Motor neuron (in vitro differentiated cells): Measurements from ENCODE around the gene RFX8. TPM values are rescaled to one million over a fixed set of nuclear protein-coding genes. Genes with fewer than 3 reads are reported as not detected.

Experiments
- total RNA-seq, 8 experiments: library from RNA; unstranded; fragments of 300-600 nt; gene quantifications; 2 replicates each; pipeline versions ENCODE4 v1.2.3 to v1.2.4, GENCODE V29; 2022

RFX8 gene
- total RNA-seq, 8 experiments from 2014 or later = 0.14 to 0.27 (median 0.23) TPM; not detected in 4

Other genes with a start within 250 kb of the RFX8 start
- 10 to 100 TPM; 15.1 to 30.4 (median 23.5) TPM for gene CNOT11, start 222.2 kb downstream of the RFX8 start, total RNA-seq
- gene RNF149, start 166.4 kb downstream of the RFX8 start, total RNA-seq = 10 to 100 TPM; 16.8 to 44.7 (median 24.4) TPM
- 10 to 100 TPM in 1 of 8 experiments, 1 to 10 TPM in 4, under 1 TPM in 2, not detected in 1; 0.05 to 14.9 (median 6.8) TPM for gene CREG2, start 87.6 kb downstream of the RFX8 start, total RNA-seq
- gene MAP4K4, start 222.6 kb upstream of the RFX8 start, total RNA-seq = 100 to 1,000 TPM in 5 of 8 experiments, 10 to 100 TPM in 3; 72.4 to 551 (median 123) TPM